Fibroblast of villous mesenchyme (primary cell): ENCODE data around the gene CAPN15. TPM values are rescaled to one million over a fixed set of nuclear protein-coding genes. Genes with fewer than 3 reads are reported as not detected.

Experiments used
- DNase-seq: peaks from one replicate; pipeline ENCODE4 v3.0.0-alpha.2; 2010; ENCODE audit warnings: low read depth
- H3K4me3 ChIP-seq: 2 replicates; pipeline ENCODE4 v1.5.1; 2011; ENCODE audit warnings: low read depth, mild to moderate bottlenecking, low read length
- CTCF ChIP-seq: IDR thresholded peaks from 2 replicates; pipeline ENCODE4 v1.5.1; 2012; ENCODE audit warnings: low read depth, mild to moderate bottlenecking, low read length; ENCODE audit not compliant: insufficient read depth
- total RNA-seq: library from RNA; depleted of rRNA; stranded (reverse); fragments of >200 nt; gene quantifications from 2 replicates; pipeline ENCODE4 v1.2.3, GENCODE V29; 2012

The CAPN15 gene
- total RNA-seq, 1 donor = 37.1 TPM

GRCh38 chr16:526181-527014 is 1.1 kb upstream of the CAPN15 start:
- peak; percentile 65 for DNase-seq
- no peak for TF ChIP-seq CTCF
- peak overlapping the region; percentile 77 for H3K4me3 ChIP-seq

GRCh38 chr16:528111-529011 is 849 bp downstream of the CAPN15 start:
- peak overlapping the region; percentile 79 for H3K4me3 ChIP-seq
- DNase-seq = peak; percentile 70
- no peak for TF ChIP-seq CTCF

- no peak for TF ChIP-seq CTCF
- H3K4me3 ChIP-seq = peak overlapping the region; percentile 79
- DNase-seq = no peak
Observed at GRCh38 chr16:529012-529575, 1.6 kb downstream of the CAPN15 start.

- no peak for DNase-seq
- no peak overlapping the region for H3K4me3 ChIP-seq
- TF ChIP-seq CTCF = no peak
Observed at GRCh38 chr16:530111-530817, 2.8 kb downstream of the CAPN15 start.

GRCh38 chr16:531494-532125 is 4.1 kb downstream of the CAPN15 start:
- no peak for DNase-seq
- TF ChIP-seq CTCF = no peak
- no peak overlapping the region for H3K4me3 ChIP-seq
